ENCODE measurements around the gene HBQ1.
"Not testable (repeated sequence)": the region's sequence is repeated elsewhere in the genome, so short reads cannot be mapped to it uniquely, and the experiment has no call there.

The HBQ1 gene

DNA sequence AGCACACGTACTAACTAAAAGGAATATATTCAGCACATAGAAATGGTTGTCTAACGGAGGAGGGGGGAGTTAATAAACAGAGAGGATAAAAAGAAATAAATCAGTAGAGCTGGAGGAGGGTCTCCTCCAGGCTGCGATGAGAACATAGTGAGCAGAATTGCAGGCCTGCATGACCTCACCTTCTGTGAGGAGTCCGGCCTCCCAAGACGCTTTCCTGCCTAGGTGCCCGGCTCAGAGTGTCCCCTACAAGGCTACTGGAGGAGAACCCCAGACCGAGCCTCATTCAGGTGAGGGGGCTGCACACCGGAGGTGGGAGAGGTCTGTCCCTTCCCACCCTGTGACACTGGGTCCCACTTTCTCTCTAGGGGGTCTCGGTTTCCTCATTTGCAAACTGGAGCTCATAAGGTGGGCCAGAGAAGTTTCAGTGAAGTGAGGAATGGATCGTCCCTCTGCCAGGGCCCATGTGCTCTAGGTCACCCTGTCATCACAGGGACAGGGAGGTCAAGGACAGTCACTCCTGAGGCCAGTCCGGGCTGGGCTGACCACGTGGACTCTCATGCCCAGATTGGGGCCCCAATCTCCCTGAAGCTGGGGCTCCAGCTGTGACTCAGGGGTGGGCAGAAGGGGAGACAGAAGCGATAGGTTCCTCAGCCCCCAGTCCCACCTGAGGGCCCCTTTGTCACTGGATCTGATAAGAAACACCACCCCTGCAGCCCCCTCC, 17.8 kb upstream of the HBQ1 start:
- no peak for DNase-seq

- not testable (repeated sequence) for DNase-seq
Observed at GRCh38 chr16:163139-163538, 17.1 kb upstream of the HBQ1 start.

DNA sequence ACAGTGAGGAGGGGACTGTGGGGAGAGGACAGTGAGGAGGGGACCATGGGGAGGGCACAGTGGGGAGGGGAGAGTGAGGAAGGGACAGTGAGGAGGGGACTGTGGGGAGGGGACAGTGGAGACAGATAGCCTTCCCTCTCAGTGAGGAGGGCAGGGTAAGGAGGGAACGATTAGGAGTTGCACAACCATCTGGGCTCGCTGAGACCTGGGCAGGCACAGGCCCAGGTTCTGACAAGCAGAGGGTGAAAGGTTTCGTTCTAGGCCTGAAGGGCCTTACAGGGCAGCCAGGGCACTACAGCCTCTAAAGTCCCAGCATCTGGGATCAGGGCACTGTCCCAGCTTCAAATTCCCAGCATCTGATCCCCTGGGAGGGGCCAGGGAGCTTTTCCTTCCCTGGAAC, 16.6 kb upstream of the HBQ1 start:
- DNase-seq, result not testable (repeated sequence)

- not testable (repeated sequence) for DNase-seq
Observed at GRCh38 chr16:164134-164823, 16.0 kb upstream of the HBQ1 start.

DNA sequence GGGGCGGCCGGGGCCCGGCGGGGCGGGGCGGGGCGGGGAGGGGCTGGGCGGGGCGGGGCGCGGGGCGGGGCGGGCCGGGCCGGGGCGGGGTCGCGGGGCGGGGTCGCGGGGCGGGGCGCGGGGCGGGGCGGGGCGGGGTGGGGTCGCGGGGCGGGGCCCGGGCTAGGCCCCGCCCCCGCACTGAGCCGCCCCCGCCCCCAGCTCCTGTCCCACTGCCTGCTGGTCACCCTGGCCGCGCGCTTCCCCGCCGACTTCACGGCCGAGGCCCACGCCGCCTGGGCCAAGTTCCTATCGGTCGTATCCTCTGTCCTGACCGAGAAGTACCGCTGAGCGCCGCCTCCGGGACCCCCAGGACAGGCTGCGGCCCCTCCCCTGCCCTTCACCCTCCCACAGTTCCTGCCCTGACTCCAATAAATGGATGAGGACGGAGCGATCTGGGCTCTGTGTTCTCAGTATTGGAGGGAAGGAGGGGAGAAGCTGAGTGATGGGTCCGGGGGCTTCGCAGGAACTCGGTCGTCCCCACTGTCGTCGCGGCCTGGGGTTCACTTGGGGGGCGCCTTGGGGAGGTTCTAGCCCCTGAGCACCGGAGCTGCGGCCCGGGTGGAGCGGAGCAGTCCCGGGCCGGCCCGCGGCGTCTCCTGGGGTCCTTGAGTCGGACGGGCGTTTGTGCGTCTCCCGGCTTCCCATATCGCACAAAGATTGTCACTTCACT, 15.3 kb upstream of the HBQ1 start:
- no peak for DNase-seq

DNA sequence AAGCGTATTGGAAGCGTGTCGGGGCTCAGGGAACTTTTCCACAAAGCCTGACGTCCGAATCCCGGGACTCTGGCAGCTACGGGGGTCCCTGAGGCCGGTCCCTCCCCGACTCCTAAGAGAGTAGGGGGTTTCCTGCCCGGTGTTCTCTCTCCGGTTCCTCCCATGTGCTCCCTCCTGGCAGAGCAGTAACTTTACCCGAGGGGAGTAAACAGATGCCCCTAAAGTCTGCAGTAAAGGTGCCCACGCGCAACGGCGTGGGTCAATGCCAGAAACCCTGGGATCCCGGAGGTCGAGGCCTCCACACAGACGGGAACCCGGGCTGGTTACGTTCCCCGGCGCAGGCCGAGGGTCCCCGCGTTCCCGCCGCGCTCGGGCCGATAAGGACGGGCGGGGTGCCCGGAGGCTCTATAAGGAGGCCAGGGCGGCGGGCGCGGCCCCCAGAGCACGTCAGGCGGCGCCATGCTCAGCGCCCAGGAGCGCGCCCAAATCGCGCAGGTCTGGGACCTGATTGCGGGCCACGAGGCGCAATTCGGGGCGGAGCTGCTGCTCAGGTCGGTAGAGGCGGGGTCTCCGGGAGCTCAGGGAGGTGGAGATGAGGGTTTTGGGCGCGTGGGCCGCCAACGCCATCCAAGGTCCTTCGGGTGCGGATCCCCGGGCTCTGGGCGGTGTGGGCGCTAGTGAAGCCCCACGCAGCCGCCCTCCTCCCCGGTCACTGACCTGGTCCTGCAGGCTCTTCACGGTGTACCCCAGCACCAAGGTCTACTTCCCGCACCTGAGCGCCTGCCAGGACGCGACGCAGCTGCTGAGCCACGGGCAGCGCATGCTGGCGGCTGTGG, 14.5 kb upstream of the HBQ1 start, which contains the start of gene HBM:
TSS of gene HBM (plus strand) at position 440 of the 836 bp plus-strand sequence. CDS start at position 460, 20 bp downstream.
- DNase-seq, result no peak

GRCh38 chr16:166375-167121, 13.7 kb upstream of the HBQ1 start:
- DNase-seq, result no peak

DNA sequence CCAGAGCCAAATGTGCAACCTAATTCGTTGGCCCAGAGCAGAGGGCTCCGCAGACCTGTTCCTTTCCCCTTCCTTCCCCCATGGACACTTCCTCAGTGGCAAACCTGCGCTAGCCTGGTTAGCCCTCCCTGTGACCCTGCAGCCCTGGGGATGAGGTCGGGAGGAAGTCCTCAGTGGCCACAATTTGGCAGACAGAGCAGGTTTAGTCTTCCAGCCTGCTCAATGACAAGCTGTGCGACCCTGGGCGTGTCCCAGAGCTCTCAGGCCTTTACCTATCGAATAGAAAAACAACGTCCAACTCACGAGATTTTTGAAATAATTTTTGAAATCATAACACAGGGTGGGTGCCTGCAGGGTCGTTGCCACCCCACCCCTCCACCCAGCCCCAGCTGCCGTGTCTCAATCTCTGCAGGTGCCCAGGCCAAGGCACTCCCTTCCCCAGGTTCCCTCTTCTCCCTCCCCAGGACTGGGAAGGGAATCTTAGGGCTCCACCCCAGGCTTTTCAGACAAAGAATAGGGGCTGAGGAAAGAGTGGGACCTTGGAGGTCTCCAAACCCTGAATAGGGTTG, 13.1 kb upstream of the HBQ1 start:
- DNase-seq, result no peak

DNA sequence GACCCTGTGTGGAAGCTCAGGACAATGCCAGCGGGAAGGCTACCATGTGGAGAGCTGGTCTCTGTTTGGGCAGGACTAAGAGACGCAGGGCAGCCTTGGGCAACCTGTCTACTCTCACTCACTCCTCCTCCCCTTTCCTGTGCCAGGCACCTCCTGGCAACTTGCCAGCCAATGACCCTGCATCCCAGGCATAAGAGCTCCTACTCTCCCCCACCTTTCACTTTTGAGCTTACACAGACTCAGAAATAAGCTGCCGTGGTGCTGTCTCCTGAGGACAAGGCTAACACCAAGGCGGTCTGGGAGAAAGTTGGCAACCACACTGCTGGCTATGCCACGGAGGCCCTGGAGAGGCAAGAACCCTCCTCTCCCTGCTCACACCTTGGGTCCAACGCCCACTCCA, 11.8 kb upstream of the HBQ1 start:
- no peak for DNase-seq

DNA sequence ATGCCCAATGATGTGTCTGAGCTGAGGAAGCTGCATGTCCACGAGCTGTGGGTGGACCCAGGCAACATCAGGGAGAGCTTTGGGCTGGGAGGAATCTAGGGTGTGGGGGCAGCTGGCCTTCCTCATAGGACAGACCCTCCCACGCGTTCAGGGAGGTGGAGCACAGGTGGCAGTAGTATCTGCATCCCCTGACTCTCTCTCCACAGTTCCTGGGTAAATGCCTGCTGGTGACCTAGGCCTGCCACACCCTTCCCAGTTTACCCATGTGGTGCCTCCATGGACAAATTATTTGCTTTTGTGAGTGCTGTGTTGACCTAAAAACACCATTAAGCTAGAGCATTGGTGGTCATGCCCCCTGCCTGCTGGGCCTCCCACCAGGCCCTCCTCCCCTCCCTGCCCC, 11.2 kb upstream of the HBQ1 start:
- no peak for DNase-seq

GRCh38 chr16:170088-170507, 10.2 kb upstream of the HBQ1 start:
- not testable (repeated sequence) for DNase-seq

DNA sequence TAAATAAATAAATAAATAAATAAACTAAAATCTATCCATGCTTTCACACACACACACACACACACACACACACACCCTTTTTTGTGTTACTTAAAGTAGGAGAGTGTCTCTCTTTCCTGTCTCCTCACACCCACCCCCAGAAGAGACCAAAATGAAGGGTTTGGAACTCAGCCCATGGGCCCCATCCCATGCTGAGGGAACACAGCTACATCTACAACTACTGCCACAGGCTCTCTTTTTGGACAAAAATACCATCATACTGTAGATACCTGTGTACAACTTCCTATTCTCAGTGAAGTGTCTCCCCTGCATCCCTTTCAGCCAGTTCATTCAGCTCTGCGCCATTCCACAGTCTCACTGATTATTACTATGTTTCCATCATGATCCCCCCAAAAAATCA, 9.5 kb upstream of the HBQ1 start:
- DNase-seq, result no peak

GRCh38 chr16:172374-172941, 7.8 kb upstream of the HBQ1 start, which contains the start of gene HBA2:
HBA2 (plus strand) TSS chr16:172876; CDS start chr16:172913, 37 bp downstream.
- DNase-seq, result not testable (repeated sequence)

GRCh38 chr16:173211-173854, 6.9 kb upstream of the HBQ1 start:
- DNase-seq, result not testable (repeated sequence)

- DNase-seq, result not testable (repeated sequence)
Observed at GRCh38 chr16:173928-174769, 6.1 kb upstream of the HBQ1 start.

GRCh38 chr16:175011-175949, 5.0 kb upstream of the HBQ1 start:
- DNase-seq, result no peak

- DNase-seq, result not testable (repeated sequence)
Observed at GRCh38 chr16:176006-176405, 4.3 kb upstream of the HBQ1 start.

Measured in SIG-M5 (cell line).